ENCODE measurements around the gene ASXL1. TPM values are rescaled to one million over a fixed set of nuclear protein-coding genes. Genes with fewer than 3 reads are reported as not detected.

ASXL1 gene
- total and polyA plus RNA-seq, 9 of the 15 experiments (the other 6 are each of a cell fraction or from before 2014, with no cell fraction given): 6.5 to 65.3 (median 32.3) TPM

- TF ChIP-seq ARID3B (CRISPR knock-in tag; IDR thresholded peaks at IDR 0.05; ENCODE audit: borderline replicate concordance) (no peak), THRB (CRISPR knock-in tag; conservative IDR thresholded peaks at IDR 0.05) (no peak), MIER1 (IDR thresholded peaks at IDR 0.05; ENCODE audit: low read depth) (no peak)
Observed at GRCh38 chr20:32312718-32313424, 45.3 kb upstream of the ASXL1 start (continued).

GRCh38 chr20:32314768-32315167 lies 43.4 kb upstream of the ASXL1 start:
- H3K27me3 ChIP-seq (ENCODE audit: control insufficient read depth in 2 of 2, insufficient read depth in 2 of 2, low read length in 2 of 2): no peaks in the 10 kb centered on the region
- no peaks in the 10 kb centered on the region for H4K20me1 ChIP-seq (replicated peaks; ENCODE audit: control insufficient read depth, insufficient read depth, low read length)
- no peak overlapping the region for H2AFZ ChIP-seq (ENCODE audit: low read depth, low read length)
- no peaks in the 10 kb centered on the region for H3K9me1 ChIP-seq (ENCODE audit: control insufficient read depth, insufficient read depth, low read length)
- peaks cover 26% of the 10 kb centered on the region for H3K36me3 ChIP-seq (ENCODE audit: control insufficient read depth, insufficient read depth, low read length)
- H3K9ac ChIP-seq (ENCODE audit: insufficient read depth in 1 of 2, low read depth in 2 of 2, low read length in 2 of 2): no peak overlapping the region
- no peak overlapping the region for H3K4me3 ChIP-seq
- no peak for DNase-seq (ENCODE audit: extremely low read depth in 1 of 4, low spot score in 3 of 4)
- H3K79me2 ChIP-seq (ENCODE audit: control insufficient read depth, insufficient read depth, low read length): no peaks in the 10 kb centered on the region
- POLR2A ChIA-PET: no interaction called here
- intact Hi-C loops (cut with micrococcal nuclease): no loop called here
- 43% methylated on average over 1 of the region's 1 CpG for WGBS (ENCODE audit: insufficient coverage, low coverage, missing lambda C conversion rate)
- no peaks in the 10 kb centered on the region for H3K9me3 ChIP-seq (replicated peaks; ENCODE audit: control insufficient read depth, insufficient read depth, low read depth, low read length)
- in situ Hi-C loops (cut with MboI): no loop called here
- peaks cover 0 to 4% of the 10 kb centered on the region in 2 experiments; a peak in 2 of 5 replicates for H3K4me1 ChIP-seq (replicated peaks in 1 of 2; ENCODE audit: control insufficient read depth in 2 of 2, insufficient read depth in 2 of 2, low read length in 2 of 2)
- ATAC-seq: no peak
- CTCF ChIA-PET (ENCODE audit: low intra/inter-chr PET ratio): no interaction called here
- no peak overlapping the region for H3K4me2 ChIP-seq (ENCODE audit: insufficient read depth, low read length)
- no TSS peak for BruUV-seq (replicated peaks)
- no peak overlapping the region for H3K27ac ChIP-seq (ENCODE audit: extremely low read depth, low read depth, low read length)
- no peak for FAIRE-seq
- TF ChIP-seq PRMT5 (CRISPR knock-in tag; IDR thresholded peaks at IDR 0.05) (no peak), KDM5B (IDR thresholded peaks at IDR 0.05; ENCODE audit: insufficient replicate concordance, low read depth, low read length) (no peak), POLR2AphosphoS5 (IDR thresholded peaks at IDR 0.05; ENCODE audit: control insufficient read depth, insufficient read depth, low read depth, low read length) (no peak), DNMT1 (IDR thresholded peaks at IDR 0.05) (no peak), CREB1 (IDR thresholded peaks at IDR 0.05) (no peak), CREB1 (CRISPR knock-in tag; IDR thresholded peaks at IDR 0.05) (no peak), TOE1 (IDR thresholded peaks at IDR 0.05; ENCODE audit: borderline replicate concordance) (no peak), TOE1 (CRISPR knock-in tag; IDR thresholded peaks at IDR 0.05; ENCODE audit: borderline replicate concordance, low read depth) (no peak), ARID3A (IDR thresholded peaks at IDR 0.05; ENCODE audit: borderline replicate concordance, low read depth, low read length) (no peak), TAL1 (IDR thresholded peaks at IDR 0.05) (no peak), IRF9 (tag; IDR thresholded peaks at IDR 0.05) (no peak), SIRT6 (IDR thresholded peaks at IDR 0.05; ENCODE audit: low read depth, low read length) (no peak), BRD9 (IDR thresholded peaks at IDR 0.05; ENCODE audit: low read depth, partially characterized antibody) (no peak)
